Pancreas (tissue), 10 donors: ENCODE measurements around the gene EIF2B2. TPM values are rescaled to one million over a fixed set of nuclear protein-coding genes. Genes with fewer than 3 reads are reported as not detected.

ENCODE experiments used
- ATAC-seq, 4 donors: fragments of 200-7000 bp; cut with Tn5 transposase; one replicate each; pipeline versions ENCODE4 v1.8.0 to v1.9.1; 2020; ENCODE audit warnings: mild to moderate bottlenecking in 4 of 4, moderate library complexity in 4 of 4
- DNase-seq, 6 donors: peaks; one replicate each; pipeline ENCODE4 v3.0.0-alpha.2; 2020
- FAIRE-seq: peaks from 2 replicates; lab custom pipeline; 2012; peaks lifted over from hg19 to GRCh38; lab: Jason Lieb, UNC
- H3K27ac ChIP-seq, 4 donors: fragments of 200-600 bp; sonication (generic); 1 replicate in 3 of 4; 2 replicates in 1 of 4; pipeline versions ENCODE4 v1.5.0 to v1.8.0; 2020
- H3K27me3 ChIP-seq, 4 donors: fragments of 200-600 bp; one replicate each; pipeline ENCODE4 v1.8.0; 2021
- H3K36me3 ChIP-seq, 3 donors: fragments of 200-600 bp; sonication (generic) in 1 of 3; one replicate each; pipeline versions ENCODE4 v1.5.0 to v1.8.0; 2020 to 2021
- H3K4me1 ChIP-seq, 3 donors: fragments of 200-600 bp; one replicate each; pipeline ENCODE4 v1.8.0; 2021
- H3K4me3 ChIP-seq, 4 donors: fragments of 200-600 bp; sonication (generic) in 2 of 4; one replicate each; pipeline versions ENCODE4 v1.5.0 to v1.8.0; 2020 to 2021
- H3K9me3 ChIP-seq, 4 donors: fragments of 200-600 bp; one replicate each; pipeline ENCODE4 v1.8.0; 2021
- CTCF ChIP-seq, 4 donors: fragments of 200-600 bp; sonication (generic) in 3 of 4; IDR thresholded peaks; one replicate each; pipeline versions ENCODE4 v1.5.0 to v1.8.0; 2021; ENCODE audit warnings: antibody characterized with exemption in 4 of 4
- WGBS, 2 donors: extraction: QIAGEN DNeasy Blood & Tissue Kit; methylation state at CpG; one replicate each; pipeline ENCODE4 v1.1.7; 2013; 5-methylcytosine and 5-hydroxymethylcytosine counted together
- intact Hi-C, 3 donors: fragments of 100-400 bp; cut with DNase I; formaldehyde crosslinking; loops; one replicate each; pipeline versions ENCODE4 v1.11.1 to v1.14.2; 2022
- polyA plus RNA-seq, 2 donors: library from polyadenylated mRNA; stranded (reverse); fragments of 200-250 nt; gene quantifications; one replicate each; pipeline ENCODE4 v1.2.3, GENCODE V29; 2013
- total RNA-seq, 6 donors: library from RNA; stranded (reverse); fragmentation: NEBNext Ultra II Directional in 4 of 6; extraction: Animal tissue kit (Norgen Biotek cat#: 25700) in 4 of 6; gene quantifications; one replicate each; pipeline versions ENCODE4 v1.2.1 to v1.2.4, GENCODE V29; 2021 to 2023
- donor health status: healthy with polysubstance abuse.
- donor health status: DM: no; HTN: no; CAD: no; lungs with moderate emphysema.
- donor health status: DM: no; HTN: no; CAD: no.
- donor health status: control.
- donor health status: control.
- donor health status: Bipolar disorder and iron deficiency.
- donor health status: DM: yes; HTN: yes; CAD: no.
- donor health status: DM: no; HTN: no; CAD: no.
- donor health status: DM: no; HTN: no; CAD: no.
- donor health status: DM: yes; HTN: yes; CAD: no.

The EIF2B2 gene
- total and polyA plus RNA-seq, 8 donors = 11.2 to 22.1 (median 16.6) TPM

- FAIRE-seq (no peak), DNase-seq (no peak), ATAC-seq (no peak)
- no peaks in the 10 kb centered on the region for H3K27me3 ChIP-seq
- H3K4me3 ChIP-seq = no peak overlapping the region
- WGBS, 2 donors = 90 to 92% methylated on average over 2 of the region's 2 CpGs
- peaks cover 0 to under 1% (median 0%) of the 10 kb centered on the region in 3 donors for H3K36me3 ChIP-seq
- H3K27ac ChIP-seq = no peak overlapping the region
- no peaks in the 10 kb centered on the region for H3K9me3 ChIP-seq
- TF ChIP-seq CTCF (IDR thresholded peaks at IDR 0.05) = no peak
- intact Hi-C loops = no loop called here
- H3K4me1 ChIP-seq = peaks cover 0 to 17% (median 9%) of the 10 kb centered on the region in 3 donors
Observed at GRCh38 chr14:75001261-75001660, 1.5 kb upstream of the EIF2B2 start.

- FAIRE-seq = no peak
- H3K27ac ChIP-seq = peak overlapping the region; percentile 52 to 83 (median 78)
Observed at GRCh38 chr14:75001899-75002298, 822 bp upstream of the EIF2B2 start.

GRCh38 chr14:75003250-75004027 is 718 bp downstream of the EIF2B2 start:
- DNase-seq = no peak
- H3K27me3 ChIP-seq = no peaks in the 10 kb centered on the region
- peak in 2 of 4 donors; percentile 0 to 1 for ATAC-seq
- no peak for TF ChIP-seq CTCF (IDR thresholded peaks at IDR 0.05)
- H3K27ac ChIP-seq = peak overlapping the region in 1 of 4 donors; percentile 83
- intact Hi-C loops = no loop called here
- peaks cover 0 to 17% (median 9%) of the 10 kb centered on the region in 3 donors for H3K4me1 ChIP-seq
- 6 to 7% methylated on average over 18 of the region's 18 CpGs for WGBS, 2 donors
- peaks cover 0 to 7% (median 6%) of the 10 kb centered on the region in 3 donors for H3K36me3 ChIP-seq
- no peak for FAIRE-seq
- H3K4me3 ChIP-seq = peak overlapping the region; percentile 85 to 94 (median 87)
- no peaks in the 10 kb centered on the region for H3K9me3 ChIP-seq

More at GRCh38 chr14:75001899-75002298, 822 bp upstream of the EIF2B2 start:
- 94% methylated on average over 1 of the region's 1 CpG for WGBS, 2 donors
- ATAC-seq (no peak), DNase-seq (no peak)
- intact Hi-C loops = no loop called here
- H3K4me3 ChIP-seq = peak overlapping the region; percentile 85 to 94 (median 87)
- H3K27me3 ChIP-seq = no peaks in the 10 kb centered on the region
- TF ChIP-seq CTCF (IDR thresholded peaks at IDR 0.05) = no peak
- H3K4me1 ChIP-seq = peaks cover 0 to 17% (median 9%) of the 10 kb centered on the region in 3 donors
- H3K36me3 ChIP-seq = peaks cover 0 to 7% (median 6%) of the 10 kb centered on the region in 3 donors
- H3K9me3 ChIP-seq = no peaks in the 10 kb centered on the region

GRCh38 chr14:75005357-75005756 is 2.6 kb downstream of the EIF2B2 start:
- ATAC-seq (no peak), FAIRE-seq (no peak), DNase-seq (no peak)
- WGBS, 2 donors = 86 to 93% methylated on average over 3 of the region's 3 CpGs
- peaks cover 0 to 18% (median 13%) of the 10 kb centered on the region in 3 donors for H3K36me3 ChIP-seq
- H3K4me1 ChIP-seq = peaks cover 0 to 17% (median 9%) of the 10 kb centered on the region in 3 donors
- TF ChIP-seq CTCF (IDR thresholded peaks at IDR 0.05) = no peak
- H3K27me3 ChIP-seq = no peaks in the 10 kb centered on the region
- H3K4me3 ChIP-seq = no peak overlapping the region
- no peak overlapping the region for H3K27ac ChIP-seq
- intact Hi-C loops = no loop called here
- H3K9me3 ChIP-seq = no peaks in the 10 kb centered on the region

- intact Hi-C loops = no loop called here
- Histone ChIP-seq H3K27me3 (no peaks in the 10 kb centered on the region), H3K27ac (no peak overlapping the region), H3K4me1 (peaks cover 0 to 9% (median 2%) of the 10 kb centered on the region in 3 donors), H3K9me3 (no peaks in the 10 kb centered on the region), H3K4me3 (no peak overlapping the region), H3K36me3 (peaks cover 0 to 22% (median 13%) of the 10 kb centered on the region in 3 donors)
- ATAC-seq = no peak
- no peak for DNase-seq
- WGBS, 2 donors = 85 to 89% methylated on average over 4 of the region's 4 CpGs
- no peak for FAIRE-seq
- no peak for TF ChIP-seq CTCF (IDR thresholded peaks at IDR 0.05)
Observed at GRCh38 chr14:75009176-75009575, 6.5 kb downstream of the EIF2B2 start.
